Liver (tissue), 9 donors: ENCODE data around the gene LIX1L. TPM values are rescaled to one million over a fixed set of nuclear protein-coding genes. Genes with fewer than 3 reads are reported as not detected.

Experiments used
- DNase-seq: peaks from one replicate; pipeline ENCODE4 v3.0.0-alpha.2; 2017; ENCODE audit warnings: low spot score
- H3K27ac ChIP-seq, 2 donors: one replicate each; pipeline ENCODE4 v1.7.0; 2013; ENCODE audit warnings: inconsistent platforms in 2 of 2, low read length in 2 of 2, control low read depth in 1 of 2, low read depth in 1 of 2, mild to moderate bottlenecking in 1 of 2
- H3K27me3 ChIP-seq, 4 donors: one replicate each; pipeline versions ENCODE4 v1.6.1 to v1.7.0; 2013; ENCODE audit warnings: low read length in 3 of 4, inconsistent platforms in 1 of 4, mild to moderate bottlenecking in 1 of 4, moderate library complexity in 1 of 4; ENCODE audit not compliant: control insufficient read depth in 4 of 4, insufficient read depth in 4 of 4
- H3K36me3 ChIP-seq, 4 donors: one replicate each; pipeline versions ENCODE4 v1.6.1 to v1.7.0; 2013; ENCODE audit warnings: low read length in 3 of 4, mild to moderate bottlenecking in 3 of 4, low read depth in 1 of 4, moderate library complexity in 1 of 4; ENCODE audit not compliant: control insufficient read depth in 4 of 4, insufficient read depth in 3 of 4
- H3K4me1 ChIP-seq, 4 donors: one replicate each; pipeline versions ENCODE4 v1.6.1 to v1.7.0; 2013; ENCODE audit warnings: low read length in 3 of 4, mild to moderate bottlenecking in 3 of 4, moderate library complexity in 1 of 4; ENCODE audit not compliant: control insufficient read depth in 4 of 4, insufficient read depth in 4 of 4
- H3K4me3 ChIP-seq, 3 donors: one replicate each; pipeline versions ENCODE4 v1.6.1 to v1.7.0; 2013; ENCODE audit warnings: low read length in 3 of 3, control low read depth in 1 of 3, low read depth in 1 of 3, mild to moderate bottlenecking in 1 of 3
- H3K9ac ChIP-seq, 2 donors: one replicate each; pipeline ENCODE4 v1.7.0; 2013; ENCODE audit warnings: low read length in 2 of 2, mild to moderate bottlenecking in 2 of 2, moderate library complexity in 2 of 2, control low read depth in 1 of 2, low read depth in 1 of 2
- H3K9me3 ChIP-seq, 4 donors: one replicate each; pipeline versions ENCODE4 v1.6.1 to v1.7.0; 2013; ENCODE audit warnings: low read length in 3 of 4; ENCODE audit not compliant: control insufficient read depth in 4 of 4
- EGR1 ChIP-seq, 2 donors: IDR thresholded peaks; 2 replicates each; pipeline ENCODE4 v1.6.1; 2016 to 2018; ENCODE audit warnings: antibody characterized with exemption in 2 of 2, low read depth in 2 of 2
- FOXA1 ChIP-seq: IDR thresholded peaks from 2 replicates; pipeline ENCODE4 v1.6.1; 2016; ENCODE audit warnings: antibody characterized with exemption
- FOXA2 ChIP-seq: IDR thresholded peaks from 2 replicates; pipeline ENCODE4 v1.6.1; 2016; ENCODE audit warnings: antibody characterized with exemption
- GABPA ChIP-seq, 2 donors: IDR thresholded peaks in 1 of 2; conservative IDR thresholded peaks in 1 of 2; 2 replicates each; pipeline ENCODE4 v1.6.1; 2016; ENCODE audit warnings: antibody characterized with exemption in 2 of 2, mild to moderate bottlenecking in 1 of 2, moderate library complexity in 1 of 2
- HNF4A ChIP-seq, 2 donors: conservative IDR thresholded peaks; 2 replicates each; pipeline ENCODE4 v1.6.1; 2016; ENCODE audit warnings: antibody characterized with exemption in 2 of 2, mild to moderate bottlenecking in 2 of 2
- JUND ChIP-seq, 2 donors: IDR thresholded peaks; 2 replicates each; pipeline ENCODE4 v1.6.1; 2016; ENCODE audit warnings: antibody characterized with exemption in 2 of 2
- NR2F2 ChIP-seq: IDR thresholded peaks from 2 replicates; pipeline ENCODE4 v1.6.1; 2016; ENCODE audit warnings: antibody characterized with exemption
- RAD21 ChIP-seq, 2 donors: IDR thresholded peaks; 2 replicates each; pipeline ENCODE4 v1.6.1; 2016; ENCODE audit warnings: antibody characterized with exemption in 2 of 2, mild to moderate bottlenecking in 2 of 2
- RXRA ChIP-seq, 2 donors: IDR thresholded peaks; 2 replicates each; pipeline ENCODE4 v1.6.1; 2017 to 2018; ENCODE audit warnings: antibody characterized with exemption in 2 of 2, mild to moderate bottlenecking in 1 of 2
- SP1 ChIP-seq: IDR thresholded peaks from 2 replicates; pipeline ENCODE4 v1.6.1; 2018; ENCODE audit warnings: antibody characterized with exemption, mild to moderate bottlenecking
- WGBS: extraction: QIAGEN DNeasy Blood & Tissue Kit; methylation state at CpG from one replicate; pipeline ENCODE4 v1.1.7; 2013; 5-methylcytosine and 5-hydroxymethylcytosine counted together
- polyA plus RNA-seq, 2 donors: library from polyadenylated mRNA; stranded (reverse) in 1 of 2; unstranded in 1 of 2; fragments of 200-250 nt in 1 of 2; fragments of >200 nt in 1 of 2; fragmentation: Nextera tagmentation in 1 of 2; extraction: Ambion mirVana in 1 of 2; gene quantifications; one replicate each; pipeline versions ENCODE4 v1.2.1 to v1.2.3, GENCODE V29; 2013 to 2015
- total RNA-seq, 2 donors: library from RNA; depleted of rRNA; stranded (reverse); fragments of >200 nt; gene quantifications; one replicate each; pipeline ENCODE4 v1.2.3, GENCODE V29; 2014
- TF ChIP-seq, protein P1 (sequence below): IDR thresholded peaks from 2 replicates; pipeline ENCODE4 v1.6.1; 2016; ENCODE audit warnings: antibody characterized with exemption
- TF ChIP-seq, protein P2 (sequence below): IDR thresholded peaks from 2 replicates; pipeline ENCODE4 v1.6.1; 2016; ENCODE audit warnings: antibody characterized with exemption
- TF ChIP-seq, protein P3 (sequence below): IDR thresholded peaks from 2 replicates; pipeline ENCODE4 v1.6.1; 2016; ENCODE audit warnings: antibody characterized with exemption, mild to moderate bottlenecking
- donor health status: healthy.
- donor health status: healthy.
- donor health status: healthy.
- donor health status: healthy.
- donor health status: healthy.

The LIX1L gene
- total and polyA plus RNA-seq, 4 donors, result 4.6 to 8.6 (median 6.3) TPM

DNA sequence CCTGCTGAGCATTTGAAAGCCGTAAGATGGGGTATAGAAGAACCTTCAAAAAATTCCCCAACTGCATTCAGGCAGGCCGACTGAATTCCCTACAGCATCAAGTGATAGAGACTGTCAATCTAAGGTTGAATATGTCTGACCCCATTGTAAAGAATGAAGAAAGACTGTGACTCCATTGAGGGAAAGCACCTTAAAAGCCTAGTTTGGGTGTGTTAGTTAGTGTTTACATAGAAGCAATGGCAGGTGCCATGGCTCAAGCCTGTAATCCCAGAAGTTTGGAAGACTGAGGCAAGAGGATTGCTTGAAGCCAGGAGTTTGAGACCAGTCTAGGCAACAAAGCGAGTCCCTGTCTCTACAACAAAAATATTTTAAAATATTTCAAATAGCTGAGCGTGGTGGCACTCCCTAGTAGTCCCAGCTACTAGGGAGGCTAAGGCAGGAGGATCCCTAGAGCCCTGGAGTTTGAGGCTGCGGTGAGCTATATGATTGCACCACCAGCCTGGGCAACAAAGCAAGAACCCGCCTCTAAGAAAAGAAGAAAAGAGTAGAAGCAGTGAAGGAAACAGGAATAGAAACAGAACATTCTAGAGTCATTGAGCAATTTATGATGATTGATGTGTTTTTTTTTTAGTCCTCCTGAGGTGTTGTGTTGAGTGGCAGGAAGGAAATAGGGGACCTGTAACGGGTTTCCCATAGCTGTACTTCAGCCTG lies 22.1 kb upstream of the LIX1L start:
- no peak for DNase-seq
- peaks cover 0 to 8% (median 0%) of the 10 kb centered on the region in 4 donors for H3K36me3 ChIP-seq
- H3K27me3 ChIP-seq, result no peaks in the 10 kb centered on the region
- H3K4me1 ChIP-seq, result peaks cover 18 to 46% (median 34%) of the 10 kb centered on the region in 4 donors
- 69% methylated on average over 7 of the region's 7 CpGs for WGBS
- H3K9ac ChIP-seq, result peak overlapping the region; percentile 13 to 84
- no peak overlapping the region for H3K4me3 ChIP-seq
- peak overlapping the region; percentile 72 to 87 for H3K27ac ChIP-seq
- TF ChIP-seq FOXA1 (no peak), HNF4A (conservative IDR thresholded peaks at IDR 0.05) (no peak), SP1 (no peak), FOXA2 (no peak), JUND (IDR thresholded peaks at IDR 0.05) (no peak)
- TF ChIP-seq, protein P1, sequence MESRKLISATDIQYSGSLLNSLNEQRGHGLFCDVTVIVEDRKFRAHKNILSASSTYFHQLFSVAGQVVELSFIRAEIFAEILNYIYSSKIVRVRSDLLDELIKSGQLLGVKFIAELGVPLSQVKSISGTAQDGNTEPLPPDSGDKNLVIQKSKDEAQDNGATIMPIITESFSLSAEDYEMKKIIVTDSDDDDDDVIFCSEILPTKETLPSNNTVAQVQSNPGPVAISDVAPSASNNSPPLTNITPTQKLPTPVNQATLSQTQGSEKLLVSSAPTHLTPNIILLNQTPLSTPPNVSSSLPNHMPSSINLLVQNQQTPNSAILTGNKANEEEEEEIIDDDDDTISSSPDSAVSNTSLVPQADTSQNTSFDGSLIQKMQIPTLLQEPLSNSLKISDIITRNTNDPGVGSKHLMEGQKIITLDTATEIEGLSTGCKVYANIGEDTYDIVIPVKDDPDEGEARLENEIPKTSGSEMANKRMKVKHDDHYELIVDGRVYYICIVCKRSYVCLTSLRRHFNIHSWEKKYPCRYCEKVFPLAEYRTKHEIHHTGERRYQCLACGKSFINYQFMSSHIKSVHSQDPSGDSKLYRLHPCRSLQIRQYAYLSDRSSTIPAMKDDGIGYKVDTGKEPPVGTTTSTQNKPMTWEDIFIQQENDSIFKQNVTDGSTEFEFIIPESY, result no peak
- TF ChIP-seq, protein P2, sequence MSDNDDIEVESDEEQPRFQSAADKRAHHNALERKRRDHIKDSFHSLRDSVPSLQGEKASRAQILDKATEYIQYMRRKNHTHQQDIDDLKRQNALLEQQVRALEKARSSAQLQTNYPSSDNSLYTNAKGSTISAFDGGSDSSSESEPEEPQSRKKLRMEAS, result no peak
- no peaks in the 10 kb centered on the region for H3K9me3 ChIP-seq

DNA sequence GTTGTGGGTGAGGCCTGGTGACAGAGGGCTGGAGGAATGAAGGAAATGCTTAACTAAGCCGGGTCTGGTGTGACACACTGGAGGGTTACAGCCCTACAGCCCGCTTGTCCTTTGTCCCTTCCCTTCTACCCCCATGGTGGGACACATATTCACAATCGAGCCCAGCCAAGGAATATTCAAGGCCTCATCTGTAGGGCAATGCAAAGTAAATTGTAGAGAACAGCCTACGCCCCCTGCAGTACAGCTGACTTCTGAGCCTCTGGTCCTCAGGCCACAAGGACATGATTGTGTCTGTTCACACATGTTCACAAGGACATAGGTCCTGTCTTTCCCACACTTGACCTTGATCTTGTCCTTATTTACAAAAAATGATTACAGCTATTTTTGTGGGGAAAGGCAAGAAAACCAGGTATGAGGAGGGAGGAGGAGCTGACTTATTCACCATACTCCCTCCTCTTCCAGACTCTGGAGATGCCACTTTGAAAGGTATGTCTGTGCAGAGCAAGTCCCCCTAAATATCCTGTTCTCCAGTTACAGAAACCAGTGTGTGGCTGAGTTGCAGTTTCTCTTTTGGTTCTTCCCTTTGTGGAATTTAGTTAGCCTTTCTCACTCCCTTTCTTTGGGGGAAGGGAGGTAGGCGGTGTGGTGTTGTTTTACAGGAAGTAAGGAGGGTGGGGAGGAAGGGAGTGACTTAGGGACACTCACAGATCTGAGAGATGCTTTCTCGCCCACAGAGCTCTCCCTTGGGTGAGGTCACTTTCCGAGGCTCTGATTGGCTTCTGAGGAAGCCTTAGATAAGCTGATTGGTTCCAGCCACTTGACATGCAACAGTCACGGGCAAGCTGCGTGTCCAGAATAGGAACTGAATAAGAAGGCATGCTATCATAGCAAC lies 21.3 kb upstream of the LIX1L start:
- peak in 1 of 2 donors; percentile 39 for TF ChIP-seq RXRA (IDR thresholded peaks at IDR 0.05)
- TF ChIP-seq, protein P3, sequence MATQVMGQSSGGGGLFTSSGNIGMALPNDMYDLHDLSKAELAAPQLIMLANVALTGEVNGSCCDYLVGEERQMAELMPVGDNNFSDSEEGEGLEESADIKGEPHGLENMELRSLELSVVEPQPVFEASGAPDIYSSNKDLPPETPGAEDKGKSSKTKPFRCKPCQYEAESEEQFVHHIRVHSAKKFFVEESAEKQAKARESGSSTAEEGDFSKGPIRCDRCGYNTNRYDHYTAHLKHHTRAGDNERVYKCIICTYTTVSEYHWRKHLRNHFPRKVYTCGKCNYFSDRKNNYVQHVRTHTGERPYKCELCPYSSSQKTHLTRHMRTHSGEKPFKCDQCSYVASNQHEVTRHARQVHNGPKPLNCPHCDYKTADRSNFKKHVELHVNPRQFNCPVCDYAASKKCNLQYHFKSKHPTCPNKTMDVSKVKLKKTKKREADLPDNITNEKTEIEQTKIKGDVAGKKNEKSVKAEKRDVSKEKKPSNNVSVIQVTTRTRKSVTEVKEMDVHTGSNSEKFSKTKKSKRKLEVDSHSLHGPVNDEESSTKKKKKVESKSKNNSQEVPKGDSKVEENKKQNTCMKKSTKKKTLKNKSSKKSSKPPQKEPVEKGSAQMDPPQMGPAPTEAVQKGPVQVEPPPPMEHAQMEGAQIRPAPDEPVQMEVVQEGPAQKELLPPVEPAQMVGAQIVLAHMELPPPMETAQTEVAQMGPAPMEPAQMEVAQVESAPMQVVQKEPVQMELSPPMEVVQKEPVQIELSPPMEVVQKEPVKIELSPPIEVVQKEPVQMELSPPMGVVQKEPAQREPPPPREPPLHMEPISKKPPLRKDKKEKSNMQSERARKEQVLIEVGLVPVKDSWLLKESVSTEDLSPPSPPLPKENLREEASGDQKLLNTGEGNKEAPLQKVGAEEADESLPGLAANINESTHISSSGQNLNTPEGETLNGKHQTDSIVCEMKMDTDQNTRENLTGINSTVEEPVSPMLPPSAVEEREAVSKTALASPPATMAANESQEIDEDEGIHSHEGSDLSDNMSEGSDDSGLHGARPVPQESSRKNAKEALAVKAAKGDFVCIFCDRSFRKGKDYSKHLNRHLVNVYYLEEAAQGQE, result no peak
- TF ChIP-seq, protein P2, result peak; percentile 10
- TF ChIP-seq RAD21 (IDR thresholded peaks at IDR 0.05), result peak; percentile 24 to 26
- peak; percentile 70 for TF ChIP-seq SP1
- TF ChIP-seq JUND (IDR thresholded peaks at IDR 0.05), result peak; percentile 78 to 79
- TF ChIP-seq GABPA (IDR thresholded peaks at IDR 0.05 in 1 of 2, conservative IDR thresholded peaks at IDR 0.05 in 1 of 2), result peak in 1 of 2 donors; percentile 45
- TF ChIP-seq EGR1 (IDR thresholded peaks at IDR 0.05; ENCODE audit: low read depth in 2 of 2), result no peak
- peak; percentile 31 for TF ChIP-seq NR2F2
- TF ChIP-seq, protein P1, result no peak
- 51% methylated on average over 9 of the region's 9 CpGs for WGBS
- peak overlapping the region; percentile 87 to 93 for H3K27ac ChIP-seq
- H3K4me3 ChIP-seq, result no peak overlapping the region
- peak overlapping the region; percentile 59 to 84 for H3K9ac ChIP-seq
- no peaks in the 10 kb centered on the region for H3K27me3 ChIP-seq
- H3K36me3 ChIP-seq, result peaks cover 0 to 8% (median 0%) of the 10 kb centered on the region in 4 donors
- H3K4me1 ChIP-seq, result peaks cover 19 to 49% (median 35%) of the 10 kb centered on the region in 4 donors
- DNase-seq, result peak; percentile 79
- H3K9me3 ChIP-seq, result no peaks in the 10 kb centered on the region
